Measurements from ENCODE around the gene GPR34. TPM values are rescaled to one million over a fixed set of nuclear protein-coding genes. Genes with fewer than 3 reads are reported as not detected.
"Not testable (repeated sequence)": the region's sequence is repeated elsewhere in the genome, so short reads cannot be mapped to it uniquely, and the experiment has no call there.

The GPR34 gene
- total RNA-seq, 1 donor from 2014 or later = not detected

DNA sequence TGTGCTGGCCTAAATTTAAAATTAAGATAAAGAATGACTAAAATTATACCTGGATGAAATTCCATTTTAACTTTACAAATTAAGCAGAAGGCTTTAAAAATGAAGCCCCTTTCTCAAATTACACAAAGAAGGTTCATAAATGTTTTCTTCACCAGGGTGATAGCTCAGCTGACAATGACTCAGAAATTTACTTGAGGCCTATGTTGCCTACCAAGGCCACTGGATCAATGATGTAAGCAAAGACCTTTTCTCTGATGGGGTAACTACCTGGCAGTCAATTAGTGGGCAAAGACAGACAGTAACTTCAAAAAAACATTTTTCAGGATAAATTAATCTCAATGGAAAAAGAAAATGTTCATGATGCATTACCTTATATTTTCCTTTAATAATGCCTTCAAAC, 23.9 kb upstream of the GPR34 start:
- DNase-seq (ENCODE audit: low read depth) = no peak
- no peak overlapping the region for H3K4me3 ChIP-seq (ENCODE audit: low read depth, low read length)
- TF ChIP-seq, protein P1, sequence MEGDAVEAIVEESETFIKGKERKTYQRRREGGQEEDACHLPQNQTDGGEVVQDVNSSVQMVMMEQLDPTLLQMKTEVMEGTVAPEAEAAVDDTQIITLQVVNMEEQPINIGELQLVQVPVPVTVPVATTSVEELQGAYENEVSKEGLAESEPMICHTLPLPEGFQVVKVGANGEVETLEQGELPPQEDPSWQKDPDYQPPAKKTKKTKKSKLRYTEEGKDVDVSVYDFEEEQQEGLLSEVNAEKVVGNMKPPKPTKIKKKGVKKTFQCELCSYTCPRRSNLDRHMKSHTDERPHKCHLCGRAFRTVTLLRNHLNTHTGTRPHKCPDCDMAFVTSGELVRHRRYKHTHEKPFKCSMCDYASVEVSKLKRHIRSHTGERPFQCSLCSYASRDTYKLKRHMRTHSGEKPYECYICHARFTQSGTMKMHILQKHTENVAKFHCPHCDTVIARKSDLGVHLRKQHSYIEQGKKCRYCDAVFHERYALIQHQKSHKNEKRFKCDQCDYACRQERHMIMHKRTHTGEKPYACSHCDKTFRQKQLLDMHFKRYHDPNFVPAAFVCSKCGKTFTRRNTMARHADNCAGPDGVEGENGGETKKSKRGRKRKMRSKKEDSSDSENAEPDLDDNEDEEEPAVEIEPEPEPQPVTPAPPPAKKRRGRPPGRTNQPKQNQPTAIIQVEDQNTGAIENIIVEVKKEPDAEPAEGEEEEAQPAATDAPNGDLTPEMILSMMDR (conservative IDR thresholded peaks at IDR 0.05; ENCODE audit: low read depth, low read length) = no peak

- no peak for DNase-seq (ENCODE audit: low read depth)
- TF ChIP-seq, protein P1 (conservative IDR thresholded peaks at IDR 0.05; ENCODE audit: low read depth, low read length) = no peak
Observed at GRCh38 chrX:41665686-41666085, 23.1 kb upstream of the GPR34 start.

GRCh38 chrX:41666251-41666650, 22.5 kb upstream of the GPR34 start:
- DNase-seq (ENCODE audit: low read depth) = no peak
- TF ChIP-seq, protein P1 (conservative IDR thresholded peaks at IDR 0.05; ENCODE audit: low read depth, low read length) = no peak
- H3K4me3 ChIP-seq (ENCODE audit: low read depth, low read length) = no peak overlapping the region

More at GRCh38 chrX:41665686-41666085, 23.1 kb upstream of the GPR34 start:
- no peak overlapping the region for H3K4me3 ChIP-seq (ENCODE audit: low read depth, low read length)

- DNase-seq (ENCODE audit: low read depth) = no peak
- TF ChIP-seq, protein P1 (conservative IDR thresholded peaks at IDR 0.05; ENCODE audit: low read depth, low read length) = no peak
- H3K4me3 ChIP-seq (ENCODE audit: low read depth, low read length) = no peak overlapping the region
Observed at GRCh38 chrX:41667631-41668030, 21.1 kb upstream of the GPR34 start.

GRCh38 chrX:41670112-41670511, 18.7 kb upstream of the GPR34 start:
- H3K4me3 ChIP-seq (ENCODE audit: low read depth, low read length) = no peak overlapping the region
- TF ChIP-seq, protein P1 (conservative IDR thresholded peaks at IDR 0.05; ENCODE audit: low read depth, low read length) = no peak
- DNase-seq (ENCODE audit: low read depth) = no peak

GRCh38 chrX:41671082-41671481, 17.7 kb upstream of the GPR34 start:
- TF ChIP-seq, protein P1 (conservative IDR thresholded peaks at IDR 0.05; ENCODE audit: low read depth, low read length) = no peak
- no peak for DNase-seq (ENCODE audit: low read depth)
- H3K4me3 ChIP-seq (ENCODE audit: low read depth, low read length) = no peak overlapping the region

GRCh38 chrX:41672643-41673042, 16.1 kb upstream of the GPR34 start:
- H3K4me3 ChIP-seq (ENCODE audit: low read depth, low read length) = no peak overlapping the region
- TF ChIP-seq, protein P1 (conservative IDR thresholded peaks at IDR 0.05; ENCODE audit: low read depth, low read length) = no peak
- no peak for DNase-seq (ENCODE audit: low read depth)

GRCh38 chrX:41676361-41676760, 12.4 kb upstream of the GPR34 start:
- not testable (repeated sequence) for DNase-seq (ENCODE audit: low read depth)

More at GRCh38 chrX:41676361-41676760, 12.4 kb upstream of the GPR34 start:
- not testable (repeated sequence) for H3K4me3 ChIP-seq (ENCODE audit: low read depth, low read length)
